Uterus (tissue), 4 donors: Measurements from ENCODE around the gene CAMTA2. TPM values are rescaled to one million over a fixed set of nuclear protein-coding genes. Genes with fewer than 3 reads are reported as not detected.
A peak's percentile ranks its signal among the peaks of the same experiment; 100 is the strongest.

Experiments
- DNase-seq, 2 donors: peaks; one replicate each; pipeline ENCODE4 v3.0.0-alpha.2; 2019 to 2020
- H3K27ac ChIP-seq, 2 donors: fragments of 200-600 bp; sonication (generic); 1 replicate in 1 of 2; 2 replicates in 1 of 2; pipeline ENCODE4 v1.5.1; 2016 to 2018
- H3K27me3 ChIP-seq, 2 donors: fragments of 200-600 bp; sonication (generic); one replicate each; pipeline ENCODE4 v1.5.1; 2018 to 2019; ENCODE audit warnings: control low read depth in 1 of 2
- H3K36me3 ChIP-seq, 2 donors: fragments of 200-600 bp; sonication (generic); one replicate each; pipeline ENCODE4 v1.5.1; 2019; ENCODE audit warnings: control low read depth in 1 of 2
- H3K4me1 ChIP-seq, 2 donors: fragments of 200-600 bp; sonication (generic); one replicate each; pipeline ENCODE4 v1.5.1; 2018 to 2019; ENCODE audit warnings: control low read depth in 1 of 2
- H3K4me3 ChIP-seq, 2 donors: fragments of 200-600 bp; sonication (generic); 1 replicate in 1 of 2; 2 replicates in 1 of 2; pipeline ENCODE4 v1.5.1; 2018 to 2019; ENCODE audit warnings: mild to moderate bottlenecking in 1 of 2
- H3K9me3 ChIP-seq, 2 donors: fragments of 200-600 bp; sonication (generic); one replicate each; pipeline ENCODE4 v1.5.1; 2019; ENCODE audit warnings: control low read depth in 1 of 2
- POLR2A ChIP-seq, 2 donors: fragments of 450-650 bp; IDR thresholded peaks; one replicate each; pipeline ENCODE4 v1.6.1; 2016; ENCODE audit warnings: antibody characterized with exemption in 2 of 2, mild to moderate bottlenecking in 1 of 2, moderate library complexity in 1 of 2
- intact Hi-C: fragments of 100-400 bp; cut with DNase I; formaldehyde crosslinking; loops from one replicate; pipeline ENCODE4 v1.15.1; 2023; ENCODE audit warnings: low total_unique reads
- total RNA-seq, 4 donors: library from RNA; depleted of rRNA in 3 of 4; stranded (reverse); fragments of >200 nt in 3 of 4; gene quantifications; one replicate each; pipeline versions ENCODE4 v1.1.0 to v1.2.4, GENCODE V29; 2014 to 2023
- TF ChIP-seq, protein P1 (sequence below), 4 experiments: fragments of 200-600 bp in 2 of 4; fragments of 450-650 bp in 2 of 4; sonication (generic) in 2 of 4; IDR thresholded peaks; one replicate each; pipeline ENCODE4 v1.5.1; 2016 to 2019; ENCODE audit warnings: antibody characterized with exemption in 4 of 4, mild to moderate bottlenecking in 2 of 4, moderate library complexity in 1 of 4
- donor health status: DM: yes; HTN: yes; CAD: no.

Gene CAMTA2, protein sequence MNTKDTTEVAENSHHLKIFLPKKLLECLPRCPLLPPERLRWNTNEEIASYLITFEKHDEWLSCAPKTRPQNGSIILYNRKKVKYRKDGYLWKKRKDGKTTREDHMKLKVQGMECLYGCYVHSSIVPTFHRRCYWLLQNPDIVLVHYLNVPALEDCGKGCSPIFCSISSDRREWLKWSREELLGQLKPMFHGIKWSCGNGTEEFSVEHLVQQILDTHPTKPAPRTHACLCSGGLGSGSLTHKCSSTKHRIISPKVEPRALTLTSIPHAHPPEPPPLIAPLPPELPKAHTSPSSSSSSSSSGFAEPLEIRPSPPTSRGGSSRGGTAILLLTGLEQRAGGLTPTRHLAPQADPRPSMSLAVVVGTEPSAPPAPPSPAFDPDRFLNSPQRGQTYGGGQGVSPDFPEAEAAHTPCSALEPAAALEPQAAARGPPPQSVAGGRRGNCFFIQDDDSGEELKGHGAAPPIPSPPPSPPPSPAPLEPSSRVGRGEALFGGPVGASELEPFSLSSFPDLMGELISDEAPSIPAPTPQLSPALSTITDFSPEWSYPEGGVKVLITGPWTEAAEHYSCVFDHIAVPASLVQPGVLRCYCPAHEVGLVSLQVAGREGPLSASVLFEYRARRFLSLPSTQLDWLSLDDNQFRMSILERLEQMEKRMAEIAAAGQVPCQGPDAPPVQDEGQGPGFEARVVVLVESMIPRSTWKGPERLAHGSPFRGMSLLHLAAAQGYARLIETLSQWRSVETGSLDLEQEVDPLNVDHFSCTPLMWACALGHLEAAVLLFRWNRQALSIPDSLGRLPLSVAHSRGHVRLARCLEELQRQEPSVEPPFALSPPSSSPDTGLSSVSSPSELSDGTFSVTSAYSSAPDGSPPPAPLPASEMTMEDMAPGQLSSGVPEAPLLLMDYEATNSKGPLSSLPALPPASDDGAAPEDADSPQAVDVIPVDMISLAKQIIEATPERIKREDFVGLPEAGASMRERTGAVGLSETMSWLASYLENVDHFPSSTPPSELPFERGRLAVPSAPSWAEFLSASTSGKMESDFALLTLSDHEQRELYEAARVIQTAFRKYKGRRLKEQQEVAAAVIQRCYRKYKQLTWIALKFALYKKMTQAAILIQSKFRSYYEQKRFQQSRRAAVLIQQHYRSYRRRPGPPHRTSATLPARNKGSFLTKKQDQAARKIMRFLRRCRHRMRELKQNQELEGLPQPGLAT
- total RNA-seq: 10 to 100 TPM in 3 of 4 donors, 1 to 10 TPM in 1; 7.3 to 80.8 (median 12.7) TPM

GRCh38 chr17:4986951-4987766, at the start of gene CAMTA2:
Gene CAMTA2 (minus strand): TSS chr17:4987675. CDS start chr17:4986222, 1,453 bp downstream.
- intact Hi-C loops: no loop called here
- peak within 1 kb of the TSS; percentile 74 to 81 for H3K4me3 ChIP-seq
- peak; percentile 89 to 91 for DNase-seq
- H3K4me1 ChIP-seq: peaks cover 9 to 16% of the 10 kb centered on the region in 2 donors
- peak; percentile 70 to 81 for TF ChIP-seq POLR2A (IDR thresholded peaks at IDR 0.05)
- TF ChIP-seq, protein P1, sequence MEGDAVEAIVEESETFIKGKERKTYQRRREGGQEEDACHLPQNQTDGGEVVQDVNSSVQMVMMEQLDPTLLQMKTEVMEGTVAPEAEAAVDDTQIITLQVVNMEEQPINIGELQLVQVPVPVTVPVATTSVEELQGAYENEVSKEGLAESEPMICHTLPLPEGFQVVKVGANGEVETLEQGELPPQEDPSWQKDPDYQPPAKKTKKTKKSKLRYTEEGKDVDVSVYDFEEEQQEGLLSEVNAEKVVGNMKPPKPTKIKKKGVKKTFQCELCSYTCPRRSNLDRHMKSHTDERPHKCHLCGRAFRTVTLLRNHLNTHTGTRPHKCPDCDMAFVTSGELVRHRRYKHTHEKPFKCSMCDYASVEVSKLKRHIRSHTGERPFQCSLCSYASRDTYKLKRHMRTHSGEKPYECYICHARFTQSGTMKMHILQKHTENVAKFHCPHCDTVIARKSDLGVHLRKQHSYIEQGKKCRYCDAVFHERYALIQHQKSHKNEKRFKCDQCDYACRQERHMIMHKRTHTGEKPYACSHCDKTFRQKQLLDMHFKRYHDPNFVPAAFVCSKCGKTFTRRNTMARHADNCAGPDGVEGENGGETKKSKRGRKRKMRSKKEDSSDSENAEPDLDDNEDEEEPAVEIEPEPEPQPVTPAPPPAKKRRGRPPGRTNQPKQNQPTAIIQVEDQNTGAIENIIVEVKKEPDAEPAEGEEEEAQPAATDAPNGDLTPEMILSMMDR (IDR thresholded peaks at IDR 0.05): peak; percentile 58 to 87 (median 80)
- no peaks in the 10 kb centered on the region for H3K9me3 ChIP-seq
- H3K36me3 ChIP-seq: no peaks in the 10 kb centered on the region
- peak within 1 kb of the TSS; percentile 89 to 91 for H3K27ac ChIP-seq
- no peaks in the 10 kb centered on the region for H3K27me3 ChIP-seq

DNA sequence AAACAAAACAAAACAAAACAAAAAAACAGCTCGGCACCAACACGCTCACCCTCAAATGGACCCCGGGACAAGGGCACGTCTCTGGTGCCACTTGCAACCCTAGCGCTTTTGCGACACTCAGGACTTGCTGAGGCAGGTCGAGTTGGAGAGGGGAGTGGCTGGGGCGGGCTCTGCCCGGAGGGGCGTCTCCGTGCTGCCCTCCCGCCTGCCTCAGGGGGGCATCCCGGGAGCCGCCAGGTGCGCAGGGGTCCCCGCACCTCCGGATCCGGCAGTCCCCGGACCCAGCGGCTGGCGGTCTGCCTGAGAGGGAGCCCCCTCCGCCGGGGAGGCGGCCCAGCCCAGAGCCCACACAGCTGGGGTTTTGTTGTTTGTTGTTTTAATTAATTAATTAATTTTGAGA, 47.8 kb upstream of the CAMTA2 start, which contains the start of gene SLC52A1:
Gene SLC52A1 (minus strand): TSS at position 112 of the 400 bp plus-strand sequence. CDS start 820 bp downstream, outside the sequence.
- H3K27me3 ChIP-seq: no peaks in the 10 kb centered on the region
- TF ChIP-seq, protein P1 (IDR thresholded peaks at IDR 0.05): no peak
- TF ChIP-seq POLR2A (IDR thresholded peaks at IDR 0.05): no peak
- H3K27ac ChIP-seq: no peak within 1 kb of the TSS
- DNase-seq: no peak
- H3K36me3 ChIP-seq: no peaks in the 10 kb centered on the region
- intact Hi-C loops: no loop called here
- H3K9me3 ChIP-seq: no peaks in the 10 kb centered on the region
- no peaks in the 10 kb centered on the region for H3K4me1 ChIP-seq
- no peak within 1 kb of the TSS for H3K4me3 ChIP-seq

GRCh38 chr17:5034651-5035050, 47.2 kb upstream of the CAMTA2 start:
- DNase-seq: no peak
- TF ChIP-seq, protein P1 (IDR thresholded peaks at IDR 0.05): no peak
- no peak for TF ChIP-seq POLR2A (IDR thresholded peaks at IDR 0.05)
- Histone ChIP-seq H3K36me3 (no peaks in the 10 kb centered on the region), H3K27ac (no peak overlapping the region), H3K9me3 (no peaks in the 10 kb centered on the region), H3K27me3 (no peaks in the 10 kb centered on the region), H3K4me1 (no peaks in the 10 kb centered on the region), H3K4me3 (no peak overlapping the region)
- intact Hi-C loops: no loop called here

DNA sequence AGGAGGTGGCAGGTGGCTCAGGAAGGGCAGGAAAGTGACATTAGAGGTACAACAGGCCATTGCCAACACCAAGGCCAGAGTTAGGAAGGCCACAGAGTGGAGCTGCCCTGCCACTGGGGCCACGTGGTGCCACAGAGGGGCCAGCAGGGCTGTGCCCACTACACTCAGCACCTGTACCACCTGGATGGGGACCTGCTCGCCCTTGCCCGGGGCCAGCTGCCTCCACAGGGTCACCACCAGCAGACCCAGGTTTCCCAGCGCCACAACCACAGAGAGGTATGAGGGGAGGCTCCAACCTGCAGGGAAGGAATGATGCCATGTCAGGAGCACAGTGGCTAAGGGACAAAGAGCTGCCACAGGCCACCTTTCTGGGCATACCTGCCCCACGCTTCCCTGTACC, 46.6 kb upstream of the CAMTA2 start:
- Histone ChIP-seq H3K36me3 (no peaks in the 10 kb centered on the region), H3K4me3 (no peak overlapping the region), H3K4me1 (no peaks in the 10 kb centered on the region), H3K27me3 (no peaks in the 10 kb centered on the region), H3K27ac (no peak overlapping the region), H3K9me3 (no peaks in the 10 kb centered on the region)
- intact Hi-C loops: no loop called here
- TF ChIP-seq, protein P1 (IDR thresholded peaks at IDR 0.05): no peak
- no peak for TF ChIP-seq POLR2A (IDR thresholded peaks at IDR 0.05)
- no peak for DNase-seq
